HAP-1 (cell line): ENCODE data around the gene INPP5A.
"Not testable (repeated sequence)": the region's sequence is repeated elsewhere in the genome, so short reads cannot be mapped to it uniquely, and the experiment has no call there.

ENCODE experiments used
- DNase-seq, 2 experiments: peaks; one replicate each; pipeline ENCODE4 v3.0.0-alpha.2; 2016 to 2020; ENCODE audit warnings: low spot score in 2 of 2
- H3K27me3 ChIP-seq: fragments of 250-450 bp; sonication (Bioruptor Pico); 2 replicates; pipeline ENCODE4 v1.5.1; 2020; ENCODE audit warnings: low read depth, mild to moderate bottlenecking, moderate library complexity
- H3K36me3 ChIP-seq: fragments of 250-450 bp; sonication (Bioruptor Pico); replicated peaks from 2 replicates; pipeline ENCODE4 v1.5.1; 2020; ENCODE audit warnings: mild to moderate bottlenecking
- H3K4me1 ChIP-seq: fragments of 250-450 bp; sonication (Bioruptor Pico); 2 replicates; pipeline ENCODE4 v1.5.1; 2020; ENCODE audit warnings: mild to moderate bottlenecking
- H3K4me3 ChIP-seq: fragments of 250-450 bp; sonication (Bioruptor Pico); 2 replicates; pipeline ENCODE4 v1.5.1; 2020; ENCODE audit warnings: mild to moderate bottlenecking, moderate library complexity
- H3K9me3 ChIP-seq: fragments of 250-450 bp; sonication (Bioruptor Pico); 2 replicates; pipeline ENCODE4 v1.5.1; 2020; ENCODE audit warnings: mild to moderate bottlenecking, moderate library complexity
- in situ Hi-C: fragments of 300-500 bp; cut with MboI; formaldehyde crosslinking; loops from 3 replicates; pipeline ENCODE4 v1.14.3; 2020; ENCODE audit warnings: low sequenced_read_pairs, inconsistent platforms, mixed read lengths

The INPP5A gene

GRCh38 chr10:132792099-132792498, 254.5 kb downstream of the INPP5A start:
- in situ Hi-C loops, H3K36me3 ChIP-seq, H3K4me1 ChIP-seq, H3K9me3 ChIP-seq, H3K4me3 ChIP-seq, DNase-seq: not testable (repeated sequence)
- peaks cover 14% of the 10 kb centered on the region; the same call in 1 of the 2 replicates for H3K27me3 ChIP-seq

- in situ Hi-C loops, result no loop called here
- no peaks in the 10 kb centered on the region for H3K4me1 ChIP-seq
Observed at GRCh38 chr10:132792796-132793195, 255.2 kb downstream of the INPP5A start.

GRCh38 chr10:132793213-132793612, 255.6 kb downstream of the INPP5A start:
- in situ Hi-C loops, result no loop called here
- Histone ChIP-seq H3K4me1 (no peaks in the 10 kb centered on the region), H3K27me3 (peaks cover 11% of the 10 kb centered on the region; the same call in 1 of the 2 replicates), H3K4me3 (no peak overlapping the region), H3K36me3 (no peaks in the 10 kb centered on the region), H3K9me3 (no peaks in the 10 kb centered on the region)
- DNase-seq, result no peak

More at GRCh38 chr10:132792796-132793195, 255.2 kb downstream of the INPP5A start:
- Histone ChIP-seq H3K4me3 (no peak overlapping the region), H3K36me3 (no peaks in the 10 kb centered on the region), H3K27me3 (peaks cover 11% of the 10 kb centered on the region; the same call in 1 of the 2 replicates), H3K9me3 (no peaks in the 10 kb centered on the region)
- DNase-seq, result no peak

- Histone ChIP-seq H3K9me3 (no peaks in the 10 kb centered on the region), H3K4me1 (no peaks in the 10 kb centered on the region), H3K36me3 (no peaks in the 10 kb centered on the region), H3K4me3 (no peak overlapping the region), H3K27me3 (peaks cover 5% of the 10 kb centered on the region; the same call in 1 of the 2 replicates)
- peak in 1 of 2 experiments; percentile 32 for DNase-seq
- in situ Hi-C loops, result no loop called here
Observed at GRCh38 chr10:132793871-132794849, 256.6 kb downstream of the INPP5A start.

GRCh38 chr10:132796846-132797245, 259.3 kb downstream of the INPP5A start:
- Histone ChIP-seq H3K4me1 (no peaks in the 10 kb centered on the region), H3K27me3 (no peaks in the 10 kb centered on the region), H3K4me3 (no peak overlapping the region), H3K36me3 (no peaks in the 10 kb centered on the region), H3K9me3 (no peaks in the 10 kb centered on the region)
- no peak for DNase-seq
- in situ Hi-C loops, result no loop called here

GRCh38 chr10:132797986-132798385, 260.4 kb downstream of the INPP5A start:
- H3K27me3 ChIP-seq, in situ Hi-C loops, H3K4me1 ChIP-seq, H3K36me3 ChIP-seq, H3K4me3 ChIP-seq, DNase-seq, H3K9me3 ChIP-seq: not testable (repeated sequence)

GRCh38 chr10:132798403-132798802, 260.8 kb downstream of the INPP5A start:
- no peak overlapping the region for H3K4me3 ChIP-seq
- no peak for DNase-seq
- in situ Hi-C loops, result no loop called here
- no peaks in the 10 kb centered on the region for H3K36me3 ChIP-seq
- no peaks in the 10 kb centered on the region for H3K9me3 ChIP-seq
- no peaks in the 10 kb centered on the region for H3K4me1 ChIP-seq
- no peaks in the 10 kb centered on the region for H3K27me3 ChIP-seq

GRCh38 chr10:132798876-132799275, 261.3 kb downstream of the INPP5A start:
- in situ Hi-C loops, result no loop called here
- no peaks in the 10 kb centered on the region for H3K36me3 ChIP-seq
- H3K9me3 ChIP-seq, result no peaks in the 10 kb centered on the region
- no peak overlapping the region for H3K4me3 ChIP-seq
- no peak for DNase-seq
- H3K4me1 ChIP-seq, result no peaks in the 10 kb centered on the region
- H3K27me3 ChIP-seq, result no peaks in the 10 kb centered on the region

GRCh38 chr10:132799865-132800264, 262.3 kb downstream of the INPP5A start:
- Histone ChIP-seq H3K4me1 (no peaks in the 10 kb centered on the region), H3K36me3 (no peaks in the 10 kb centered on the region), H3K9me3 (no peaks in the 10 kb centered on the region), H3K27me3 (no peaks in the 10 kb centered on the region), H3K4me3 (no peak overlapping the region)
- no peak for DNase-seq
- in situ Hi-C loops, result no loop called here

GRCh38 chr10:132802048-132802447, 264.5 kb downstream of the INPP5A start:
- no peaks in the 10 kb centered on the region for H3K4me1 ChIP-seq
- no peaks in the 10 kb centered on the region for H3K36me3 ChIP-seq
- no peak for DNase-seq
- H3K4me3 ChIP-seq, result no peak overlapping the region
- in situ Hi-C loops, result no loop called here
- no peaks in the 10 kb centered on the region for H3K27me3 ChIP-seq
- H3K9me3 ChIP-seq, result no peaks in the 10 kb centered on the region

GRCh38 chr10:132802694-132803320, 265.2 kb downstream of the INPP5A start:
- no peak for DNase-seq
- H3K36me3 ChIP-seq, result no peaks in the 10 kb centered on the region
- in situ Hi-C loops, result no loop called here
- no peaks in the 10 kb centered on the region for H3K4me1 ChIP-seq
- H3K27me3 ChIP-seq, result no peaks in the 10 kb centered on the region
- H3K9me3 ChIP-seq, result no peaks in the 10 kb centered on the region
- no peak overlapping the region for H3K4me3 ChIP-seq

GRCh38 chr10:132803416-132804210, 266.0 kb downstream of the INPP5A start:
- in situ Hi-C loops, result no loop called here

GRCh38 chr10:132804287-132804686, 266.7 kb downstream of the INPP5A start:
- in situ Hi-C loops, result no loop called here
- H3K9me3 ChIP-seq, result no peaks in the 10 kb centered on the region

More at GRCh38 chr10:132803416-132804210, 266.0 kb downstream of the INPP5A start:
- Histone ChIP-seq H3K4me3 (no peak overlapping the region), H3K27me3 (no peaks in the 10 kb centered on the region), H3K9me3 (no peaks in the 10 kb centered on the region), H3K4me1 (no peaks in the 10 kb centered on the region), H3K36me3 (no peaks in the 10 kb centered on the region)
- DNase-seq, result no peak

More at GRCh38 chr10:132804287-132804686, 266.7 kb downstream of the INPP5A start:
- Histone ChIP-seq H3K4me1 (no peaks in the 10 kb centered on the region), H3K27me3 (no peaks in the 10 kb centered on the region), H3K4me3 (no peak overlapping the region), H3K36me3 (no peaks in the 10 kb centered on the region)
- no peak for DNase-seq
